PC-9 (cell line): ENCODE measurements around the gene SAFB2.

ENCODE experiments used
- EZH2 ChIP-seq: fragments of 200-600 bp; sonication (generic); IDR thresholded peaks from 2 replicates; pipeline ENCODE4 v1.8.0; 2017; ENCODE audit warnings: antibody characterized with exemption, low read depth
- TF ChIP-seq, protein P1 (sequence below): fragments of 200-600 bp; sonication (generic); conservative IDR thresholded peaks from 2 replicates; pipeline ENCODE4 v1.6.1; 2017; ENCODE audit warnings: mixed run types, antibody characterized with exemption, mild to moderate bottlenecking, moderate library complexity

- no peak for TF ChIP-seq EZH2
- TF ChIP-seq, protein P1, sequence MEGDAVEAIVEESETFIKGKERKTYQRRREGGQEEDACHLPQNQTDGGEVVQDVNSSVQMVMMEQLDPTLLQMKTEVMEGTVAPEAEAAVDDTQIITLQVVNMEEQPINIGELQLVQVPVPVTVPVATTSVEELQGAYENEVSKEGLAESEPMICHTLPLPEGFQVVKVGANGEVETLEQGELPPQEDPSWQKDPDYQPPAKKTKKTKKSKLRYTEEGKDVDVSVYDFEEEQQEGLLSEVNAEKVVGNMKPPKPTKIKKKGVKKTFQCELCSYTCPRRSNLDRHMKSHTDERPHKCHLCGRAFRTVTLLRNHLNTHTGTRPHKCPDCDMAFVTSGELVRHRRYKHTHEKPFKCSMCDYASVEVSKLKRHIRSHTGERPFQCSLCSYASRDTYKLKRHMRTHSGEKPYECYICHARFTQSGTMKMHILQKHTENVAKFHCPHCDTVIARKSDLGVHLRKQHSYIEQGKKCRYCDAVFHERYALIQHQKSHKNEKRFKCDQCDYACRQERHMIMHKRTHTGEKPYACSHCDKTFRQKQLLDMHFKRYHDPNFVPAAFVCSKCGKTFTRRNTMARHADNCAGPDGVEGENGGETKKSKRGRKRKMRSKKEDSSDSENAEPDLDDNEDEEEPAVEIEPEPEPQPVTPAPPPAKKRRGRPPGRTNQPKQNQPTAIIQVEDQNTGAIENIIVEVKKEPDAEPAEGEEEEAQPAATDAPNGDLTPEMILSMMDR = no peak
Observed at GRCh38 chr19:5603626-5604025, 18.9 kb downstream of the SAFB2 start.
